Keratinocyte (primary cell): Measurements from ENCODE around the gene IL19. TPM values are rescaled to one million over a fixed set of nuclear protein-coding genes. Genes with fewer than 3 reads are reported as not detected.

Source experiments
- DNase-seq: peaks from one replicate; pipeline ENCODE4 v3.0.0-alpha.2; 2011; ENCODE audit warnings: low read depth, missing footprints, low spot score
- FAIRE-seq: peaks from 2 replicates; lab custom pipeline; 2011; peaks lifted over from hg19 to GRCh38; lab: Jason Lieb, UNC
- H2AFZ ChIP-seq: 2 replicates; pipeline ENCODE4 v1.6.0; 2012; ENCODE audit warnings: low read length, control low read depth, inconsistent platforms; ENCODE audit not compliant: control insufficient read depth
- H3K27ac ChIP-seq: 2 replicates; pipeline ENCODE4 v1.5.1; 2011; ENCODE audit warnings: low read length; ENCODE audit not compliant: control insufficient read depth, insufficient read depth
- H3K27me3 ChIP-seq: 3 replicates; pipeline ENCODE4 v1.6.0; 2011; ENCODE audit warnings: low read length; ENCODE audit not compliant: control insufficient read depth, insufficient read depth; ENCODE audit errors: extremely low read depth
- H3K36me3 ChIP-seq, 2 experiments: 2 replicates in 1 of 2; 3 replicates in 1 of 2; pipeline ENCODE4 v1.5.1; 2011; ENCODE audit warnings: low read length in 2 of 2, mild to moderate bottlenecking in 1 of 2; ENCODE audit not compliant: control insufficient read depth in 2 of 2, insufficient read depth in 2 of 2; ENCODE audit errors: extremely low read depth in 1 of 2
- H3K4me1 ChIP-seq: 3 replicates; pipeline ENCODE4 v1.5.1; 2011; ENCODE audit warnings: low read length; ENCODE audit not compliant: control insufficient read depth, insufficient read depth; ENCODE audit errors: extremely low read depth
- H3K4me2 ChIP-seq: 3 replicates; pipeline ENCODE4 v1.6.0; 2011; ENCODE audit warnings: low read depth, low read length; ENCODE audit not compliant: control insufficient read depth, insufficient read depth; ENCODE audit errors: extremely low read depth
- H3K4me3 ChIP-seq, 3 experiments: fragments of 200-600 bp in 1 of 3; sonication (generic) in 1 of 3; 2 replicates in 2 of 3; 3 replicates in 1 of 3; pipeline ENCODE4 v1.5.1; 2011 to 2016; ENCODE audit warnings: low read length in 3 of 3, mild to moderate bottlenecking in 3 of 3, control low read depth in 2 of 3, inconsistent platforms in 1 of 3, low read depth in 1 of 3, mixed read lengths in 1 of 3, mixed run types in 1 of 3, moderate library complexity in 1 of 3; ENCODE audit not compliant: control insufficient read depth in 2 of 3, insufficient read depth in 2 of 3; ENCODE audit errors: extremely low read depth in 1 of 3
- H3K79me2 ChIP-seq: 2 replicates; pipeline ENCODE4 v1.6.0; 2012; ENCODE audit warnings: low read length; ENCODE audit not compliant: control insufficient read depth, insufficient read depth
- H3K9ac ChIP-seq: 3 replicates; pipeline ENCODE4 v1.6.0; 2011; ENCODE audit warnings: low read length; ENCODE audit not compliant: control insufficient read depth, insufficient read depth; ENCODE audit errors: extremely low read depth
- H3K9me1 ChIP-seq: 3 replicates; pipeline ENCODE4 v1.6.0; 2011; ENCODE audit warnings: low read length; ENCODE audit not compliant: control insufficient read depth, insufficient read depth; ENCODE audit errors: extremely low read depth
- H3K9me3 ChIP-seq: 2 replicates; pipeline ENCODE4 v1.5.1; 2012; ENCODE audit warnings: low read depth, low read length; ENCODE audit not compliant: control insufficient read depth
- H4K20me1 ChIP-seq: 3 replicates; pipeline ENCODE4 v1.6.0; 2011; ENCODE audit warnings: low read length; ENCODE audit not compliant: control insufficient read depth, insufficient read depth; ENCODE audit errors: extremely low read depth
- CTCF ChIP-seq, 3 experiments: IDR thresholded peaks in 1 of 3; conservative IDR thresholded peaks in 1 of 3; optimal IDR thresholded peaks in 1 of 3; 2 replicates in 2 of 3; 3 replicates in 1 of 3; pipeline versions ENCODE3 to v1.5.1; 2011; ENCODE audit warnings: low read length in 3 of 3, mild to moderate bottlenecking in 3 of 3, moderate library complexity in 2 of 3, control low read depth in 1 of 3, inconsistent platforms in 1 of 3; ENCODE audit not compliant: insufficient read depth in 2 of 3; ENCODE audit errors: extremely low read depth in 1 of 3
- EZH2 ChIP-seq: IDR thresholded peaks from one replicate; pipeline ENCODE4 v1.6.1; 2012; ENCODE audit warnings: inconsistent platforms, mild to moderate bottlenecking, low read length, moderate library complexity
- dilution Hi-C: fragments of 300-500 bp; cut with MboI; formaldehyde crosslinking; loops from one replicate; pipeline ENCODE4 v1.7.0; 2020; ENCODE audit warnings: low sequenced_read_pairs; ENCODE audit not compliant: extremely low pct_ligation_motif_present
- polyA plus RNA-seq, 5 experiments: library from polyadenylated mRNA; depleted of rRNA in 3 of 5; stranded (reverse) in 3 of 5; stranded (forward) in 1 of 5; unstranded in 1 of 5; fragments of >200 nt; gene quantifications; 1 replicate in 1 of 5; 2 replicates in 3 of 5; 3 replicates in 1 of 5; pipeline versions ENCODE4 v1.2.1 to v1.2.3, GENCODE V29; 2011 to 2012; ENCODE audit warnings: missing spikeins in 2 of 5, low read depth in 1 of 5, low replicate concordance in 1 of 5

Gene IL19
- polyA plus RNA-seq, 1 donor (not counting 4 experiments of a cell fraction or from before 2014, with no cell fraction given): not detected

- peaks cover 12% of the 10 kb centered on the region for H3K4me1 ChIP-seq
- H3K36me3 ChIP-seq: no peaks in the 10 kb centered on the region
- no peaks in the 10 kb centered on the region for H3K79me2 ChIP-seq
- H4K20me1 ChIP-seq: no peaks in the 10 kb centered on the region
- dilution Hi-C loops: no loop called here
- H3K9ac ChIP-seq: no peak overlapping the region
- no peaks in the 10 kb centered on the region for H3K9me3 ChIP-seq
- no peak overlapping the region for H3K4me2 ChIP-seq
- no peaks in the 10 kb centered on the region for H3K27me3 ChIP-seq
- H3K9me1 ChIP-seq: no peaks in the 10 kb centered on the region
- H2AFZ ChIP-seq: no peak overlapping the region
- H3K27ac ChIP-seq: no peak overlapping the region
- FAIRE-seq (no peak), DNase-seq (no peak)
- TF ChIP-seq CTCF (optimal IDR thresholded peaks at IDR 0.05 in 1 of 3, IDR thresholded peaks at IDR 0.05 in 1 of 3, conservative IDR thresholded peaks at IDR 0.05 in 1 of 3; ENCODE audit: extremely low read depth in 1 of 3, insufficient read depth in 2 of 3, low read length in 3 of 3) (no peak), EZH2 (no peak)
- no peak overlapping the region for H3K4me3 ChIP-seq
Observed at GRCh38 chr1:206846487-206846886, 75.9 kb downstream of the IL19 start.

GRCh38 chr1:206847337-206847834 lies 76.8 kb downstream of the IL19 start:
- no peaks in the 10 kb centered on the region for H3K9me1 ChIP-seq
- H3K4me2 ChIP-seq: peak overlapping the region; percentile 30
- H3K4me3 ChIP-seq: no peak overlapping the region
- no peaks in the 10 kb centered on the region for H4K20me1 ChIP-seq
- H3K27me3 ChIP-seq: no peaks in the 10 kb centered on the region
- H3K4me1 ChIP-seq: peaks cover 7% of the 10 kb centered on the region
- H3K9me3 ChIP-seq: no peaks in the 10 kb centered on the region
- no peak for DNase-seq
- FAIRE-seq: peak; percentile 5
- no peak overlapping the region for H3K27ac ChIP-seq
- H3K79me2 ChIP-seq: no peaks in the 10 kb centered on the region
- dilution Hi-C loops: no loop called here
- TF ChIP-seq CTCF (optimal IDR thresholded peaks at IDR 0.05 in 1 of 3, IDR thresholded peaks at IDR 0.05 in 1 of 3, conservative IDR thresholded peaks at IDR 0.05 in 1 of 3; ENCODE audit: extremely low read depth in 1 of 3, insufficient read depth in 2 of 3, low read length in 3 of 3) (no peak), EZH2 (no peak)
- H3K9ac ChIP-seq: no peak overlapping the region
- peak overlapping the region; percentile 20 for H2AFZ ChIP-seq
- no peaks in the 10 kb centered on the region for H3K36me3 ChIP-seq
